HG03066 (cell line): ENCODE data around the gene MUC2.

Experiments used
- ATAC-seq: cut with Tn5 transposase; IDR thresholded peaks from one replicate; pipeline ENCODE4 v1.9.1; 2021; ENCODE audit warnings: low read depth; ENCODE audit not compliant: unreplicated experiment

Gene MUC2

GRCh38 chr11:1116666-1117390, 42.2 kb downstream of the MUC2 start:
- ATAC-seq: no peak

GRCh38 chr11:1117992-1118391, 43.3 kb downstream of the MUC2 start:
- no peak for ATAC-seq

- ATAC-seq: no peak
Measured at GRCh38 chr11:1118755-1119603, 44.3 kb downstream of the MUC2 start.

GRCh38 chr11:1119604-1120146, 45.0 kb downstream of the MUC2 start:
- no peak for ATAC-seq

- no peak for ATAC-seq
Measured at GRCh38 chr11:1120532-1121330, 46.1 kb downstream of the MUC2 start.

- ATAC-seq: no peak
Measured at GRCh38 chr11:1121331-1121812, 46.7 kb downstream of the MUC2 start.

GRCh38 chr11:1121813-1122663, 47.4 kb downstream of the MUC2 start:
- no peak for ATAC-seq

- no peak for ATAC-seq
Measured at GRCh38 chr11:1122664-1123002, 48.0 kb downstream of the MUC2 start.

- ATAC-seq: no peak
Measured at GRCh38 chr11:1123970-1124369, 49.3 kb downstream of the MUC2 start.
